CD4-positive, alpha-beta T cell treated with Interleukin-15 for 4 hours (primary cell): ENCODE results near the gene GPR39.

Source experiments
- DNase-seq: peaks from one replicate; pipeline ENCODE4 v3.0.0-alpha.2; 2020; ENCODE audit warnings: low spot score

GPR39 gene

DNA sequence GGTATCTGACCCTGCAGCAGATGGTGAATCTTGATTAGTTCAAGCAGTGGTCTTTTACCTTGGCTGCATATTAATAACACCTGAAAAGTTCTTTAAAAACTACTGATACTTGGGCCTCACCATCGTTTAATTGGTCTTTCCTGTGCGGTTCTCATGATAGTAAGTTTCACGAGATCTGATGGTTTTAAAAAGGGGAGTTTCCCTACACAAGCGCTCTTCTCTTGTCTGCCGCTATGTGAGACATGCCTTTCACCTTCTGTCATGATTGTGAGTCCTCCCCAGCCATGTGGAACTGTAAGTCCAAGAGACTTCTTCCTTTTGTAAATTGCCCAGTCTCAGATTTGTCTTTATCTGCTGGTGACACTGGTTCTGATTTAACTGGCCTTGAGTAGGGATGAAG lies 151.1 kb downstream of the GPR39 start:
- DNase-seq = no peak

DNA sequence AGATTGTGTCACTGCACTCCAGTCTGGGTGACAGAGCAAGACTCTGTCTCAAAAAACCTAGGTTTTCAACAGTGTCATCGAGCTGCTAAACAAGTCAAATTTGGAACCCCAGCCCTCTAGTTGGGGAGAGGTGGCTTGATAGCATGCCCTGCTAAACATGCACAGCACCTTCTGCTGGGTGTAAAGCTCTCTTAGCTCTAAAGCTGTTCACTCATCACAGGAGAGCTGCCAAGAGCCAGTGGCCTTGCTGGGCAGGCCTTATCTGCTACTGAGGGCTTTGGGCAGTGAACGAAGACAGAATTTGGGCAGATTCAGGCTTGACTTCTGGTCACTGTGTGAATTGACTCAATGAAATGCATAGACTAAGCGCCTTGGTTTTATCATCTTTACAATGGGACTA lies 152.1 kb downstream of the GPR39 start:
- DNase-seq = no peak

- no peak for DNase-seq
These were observed 156.9 kb downstream of the GPR39 start for GRCh38 chr2:132573444-132574007.

GRCh38 chr2:132577686-132578085 lies 161.1 kb downstream of the GPR39 start:
- no peak for DNase-seq

- no peak for DNase-seq
These were observed 165.0 kb downstream of the GPR39 start for GRCh38 chr2:132581591-132581990.

GRCh38 chr2:132581991-132582738 lies 165.6 kb downstream of the GPR39 start:
- no peak for DNase-seq

DNA sequence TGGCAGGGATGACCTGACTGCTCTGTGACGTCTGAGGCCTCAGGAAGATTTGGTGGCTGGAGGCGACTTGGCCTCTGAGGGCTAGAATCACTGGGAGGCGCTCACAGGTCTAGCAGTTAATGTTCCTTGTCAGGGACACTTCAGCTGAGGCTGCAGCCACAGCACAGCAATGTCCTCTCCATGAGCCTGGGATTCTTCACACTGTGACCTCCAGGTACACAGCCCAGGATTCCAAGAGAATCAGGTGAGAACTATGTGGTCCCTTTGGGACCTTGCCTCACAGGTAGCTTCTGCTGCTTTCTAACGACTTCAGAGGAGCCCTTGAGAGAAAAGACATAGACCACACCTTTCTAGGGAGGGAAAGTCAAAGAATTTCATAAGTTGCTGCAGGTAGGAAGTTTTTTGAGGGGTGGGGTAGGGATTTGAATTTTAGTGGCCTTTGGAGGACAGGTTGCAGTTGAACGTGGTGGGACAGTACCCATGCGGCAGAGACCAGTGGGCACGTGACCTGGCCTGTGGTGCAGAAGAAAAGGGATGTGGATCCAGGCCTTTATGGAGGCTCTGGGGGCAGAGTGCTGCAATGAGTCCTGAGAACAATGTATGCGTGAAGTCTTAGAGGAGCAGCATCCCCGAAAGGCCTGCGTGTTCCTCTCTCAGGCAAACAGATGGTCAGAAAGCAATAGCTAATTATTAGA lies 167.2 kb downstream of the GPR39 start:
- no peak for DNase-seq

GRCh38 chr2:132584976-132585817 lies 168.6 kb downstream of the GPR39 start:
- DNase-seq = no peak

DNA sequence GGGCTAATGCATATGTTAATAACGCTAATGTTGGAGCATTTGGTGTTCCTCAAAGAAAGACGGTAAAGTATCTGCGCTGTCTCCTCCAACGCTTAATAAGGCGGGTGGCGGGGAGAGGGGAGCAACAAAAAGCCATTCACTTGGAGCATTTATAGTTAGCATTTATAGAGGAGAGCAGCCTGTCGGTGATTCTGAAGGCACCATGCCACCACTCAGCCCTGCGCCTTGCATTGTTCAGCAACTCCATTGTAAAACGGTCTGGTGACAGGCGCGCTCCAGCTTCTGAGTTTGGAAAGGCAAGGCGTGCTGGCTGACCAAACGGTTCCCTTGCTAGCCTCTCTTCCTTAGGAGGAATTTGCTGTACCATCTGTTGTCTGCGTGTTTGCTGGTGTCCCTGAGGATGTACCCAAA lies 169.5 kb downstream of the GPR39 start:
- no peak for DNase-seq

GRCh38 chr2:132586835-132587234 lies 170.2 kb downstream of the GPR39 start:
- no peak for DNase-seq

DNA sequence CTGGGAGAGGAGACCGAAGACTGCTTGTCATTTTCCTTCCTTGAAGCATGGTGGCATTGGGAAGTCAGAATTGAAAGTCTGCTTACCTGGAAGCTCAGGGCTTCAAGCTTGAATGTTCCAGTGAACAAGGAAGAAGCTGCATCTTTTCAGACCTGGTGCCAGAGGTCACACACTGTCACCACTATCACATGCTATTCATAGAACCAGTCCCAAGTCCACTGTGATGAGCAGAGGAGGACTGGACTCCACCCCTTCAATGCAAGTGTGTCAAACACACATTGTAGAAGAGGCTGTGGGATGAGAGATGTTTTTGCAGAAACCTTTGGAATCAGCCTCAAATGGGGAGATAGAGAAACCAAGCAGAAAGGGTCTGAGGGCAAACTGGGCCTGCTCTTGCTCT lies 172.0 kb downstream of the GPR39 start:
- no peak for DNase-seq

DNA sequence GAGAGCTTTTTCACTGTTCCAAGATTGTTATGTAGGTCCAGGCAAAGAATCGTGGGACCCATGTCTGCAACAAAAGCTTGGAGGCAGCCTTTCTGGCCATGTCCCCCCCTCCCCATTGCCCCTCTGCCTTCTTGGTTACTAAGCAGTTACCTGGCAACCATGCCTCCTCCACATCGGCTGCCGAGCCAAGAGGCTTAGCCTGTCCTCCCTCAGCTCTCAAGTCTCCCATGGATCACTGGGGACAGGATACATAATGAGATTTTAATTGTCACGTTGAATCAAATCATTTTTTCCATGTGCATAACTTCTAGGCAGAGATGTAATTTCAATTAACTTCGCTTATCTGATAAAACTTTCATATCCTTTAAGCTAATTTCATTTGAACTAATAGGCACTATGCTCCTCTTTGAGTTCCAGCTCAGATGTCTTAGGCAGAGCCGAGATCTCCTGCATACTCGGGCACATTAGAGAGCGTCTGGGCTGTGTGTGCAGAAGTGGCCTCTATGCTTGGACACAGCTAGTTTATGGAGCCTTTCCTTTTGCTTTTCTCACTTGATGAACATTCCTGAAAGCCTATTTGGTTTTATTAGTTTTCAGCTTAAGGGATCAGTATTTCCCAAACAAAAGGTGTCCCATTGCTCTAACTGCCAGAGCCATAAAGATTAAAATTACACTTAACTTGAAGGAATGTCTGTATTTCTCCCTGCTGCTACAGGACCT lies 172.7 kb downstream of the GPR39 start:
- no peak for DNase-seq

DNA sequence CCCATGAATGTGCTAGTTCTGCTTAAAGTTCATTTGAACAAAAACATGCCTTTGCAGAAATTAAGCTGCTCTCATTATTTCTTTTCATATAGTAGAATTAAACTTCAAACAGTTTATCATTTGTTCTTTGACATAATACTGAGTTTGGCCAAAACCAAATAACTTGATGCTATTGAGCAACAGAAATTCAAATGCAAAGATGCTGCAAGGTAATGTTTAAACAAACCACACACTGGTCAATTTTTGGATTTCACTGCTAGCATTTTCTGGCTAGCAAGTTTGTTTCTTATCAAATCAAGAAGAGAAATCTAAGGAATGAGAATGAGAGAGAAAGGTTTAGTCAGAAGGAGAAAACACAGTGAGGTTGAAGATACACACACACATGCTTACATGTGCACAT lies 173.4 kb downstream of the GPR39 start:
- no peak for DNase-seq

DNA sequence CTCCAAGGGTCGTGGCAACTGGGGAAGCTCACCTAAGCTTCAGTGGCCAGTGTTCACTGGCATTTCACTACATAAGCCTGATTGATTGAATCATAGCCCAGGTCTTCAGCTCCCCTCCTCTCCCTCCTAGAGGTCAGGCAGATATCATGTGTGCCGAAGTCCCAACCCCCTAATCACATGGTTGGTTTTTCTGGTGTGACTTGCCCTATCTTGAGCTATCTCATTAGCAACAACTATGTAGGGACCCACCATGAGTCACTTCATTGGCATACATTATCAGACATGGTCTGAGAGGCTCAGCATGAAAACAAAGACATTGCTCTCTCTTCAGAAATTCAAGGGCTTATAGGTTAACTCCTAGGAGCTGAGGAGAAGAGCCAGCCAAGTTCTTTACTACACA lies 176.6 kb downstream of the GPR39 start:
- no peak for DNase-seq

GRCh38 chr2:132595186-132595585 lies 178.6 kb downstream of the GPR39 start:
- DNase-seq = no peak

GRCh38 chr2:132595693-132596092 lies 179.1 kb downstream of the GPR39 start:
- no peak for DNase-seq

- DNase-seq = no peak
These were observed 180.6 kb downstream of the GPR39 start for GRCh38 chr2:132597166-132597565.

DNA sequence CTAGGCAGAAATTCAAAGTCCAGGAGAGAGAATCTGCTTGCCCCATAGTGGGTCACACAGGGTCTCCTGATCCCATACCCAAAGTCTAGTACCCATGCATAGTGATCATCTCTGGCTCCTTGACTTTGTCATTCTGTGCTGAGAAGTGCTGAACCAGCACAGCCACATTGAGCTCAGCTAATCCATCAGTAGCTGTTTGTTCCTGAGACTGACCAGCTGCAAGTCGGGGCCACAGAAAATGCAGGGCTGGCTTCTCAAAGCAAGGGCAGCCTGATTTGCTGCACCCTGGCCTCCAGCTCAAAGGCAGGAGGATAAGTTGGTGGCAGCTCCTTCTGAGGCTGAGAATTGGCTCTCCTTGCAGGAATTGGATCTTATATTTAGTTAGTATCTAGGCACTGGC lies 181.2 kb downstream of the GPR39 start:
- DNase-seq = no peak

DNA sequence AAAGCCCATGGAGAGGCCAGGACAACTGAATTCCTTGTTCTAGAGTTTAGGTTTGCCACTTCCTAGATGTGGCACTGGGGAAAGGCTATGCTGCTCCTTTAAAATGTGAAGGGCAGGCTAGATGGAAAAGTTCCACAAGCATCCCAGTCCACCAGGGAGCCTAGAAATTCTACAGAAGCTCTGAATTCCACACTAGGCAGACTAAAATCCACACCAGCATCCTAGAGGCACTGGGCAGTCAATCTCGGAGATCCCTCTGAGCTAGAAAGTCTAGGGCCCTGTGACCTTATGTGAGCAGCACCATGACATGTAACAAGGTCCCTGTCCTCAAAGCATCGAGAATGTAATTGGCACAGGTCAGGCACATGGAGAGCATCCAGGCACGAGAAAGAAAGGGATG lies 181.9 kb downstream of the GPR39 start:
- no peak for DNase-seq

- DNase-seq = no peak
These were observed 183.0 kb downstream of the GPR39 start for GRCh38 chr2:132599556-132599955.

DNA sequence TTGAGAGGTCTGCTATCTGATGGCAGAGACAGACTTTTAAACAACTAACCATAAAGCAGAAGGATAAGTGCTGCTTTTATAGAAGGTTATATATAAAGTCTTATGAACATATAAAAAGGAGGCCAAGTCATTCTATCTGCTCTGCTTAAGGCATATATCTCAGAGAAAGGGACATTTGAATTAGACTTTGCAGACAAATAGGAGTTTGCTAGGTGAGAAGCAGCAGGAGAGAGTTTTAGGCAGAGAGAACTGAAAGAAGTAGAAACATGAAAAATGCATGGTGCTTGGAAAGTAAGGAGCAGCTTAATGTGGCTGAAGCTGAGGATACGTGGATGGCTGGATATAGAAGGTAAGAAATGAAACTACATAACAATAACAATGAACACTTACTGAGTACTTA lies 188.0 kb downstream of the GPR39 start:
- no peak for DNase-seq
